Stimulated activated CD4-positive, alpha-beta T cell treated with anti-CD3 and anti-CD28 coated beads, Interleukin-4, amount 100 ng/mL, for 48 hours (primary cell): ENCODE results near the gene ROBO3.

ENCODE experiments used
- DNase-seq, 2 donors: peaks; one replicate each; pipeline ENCODE4 v3.0.0-alpha.2; 2020; ENCODE audit warnings: low read depth in 2 of 2

Gene ROBO3

DNA sequence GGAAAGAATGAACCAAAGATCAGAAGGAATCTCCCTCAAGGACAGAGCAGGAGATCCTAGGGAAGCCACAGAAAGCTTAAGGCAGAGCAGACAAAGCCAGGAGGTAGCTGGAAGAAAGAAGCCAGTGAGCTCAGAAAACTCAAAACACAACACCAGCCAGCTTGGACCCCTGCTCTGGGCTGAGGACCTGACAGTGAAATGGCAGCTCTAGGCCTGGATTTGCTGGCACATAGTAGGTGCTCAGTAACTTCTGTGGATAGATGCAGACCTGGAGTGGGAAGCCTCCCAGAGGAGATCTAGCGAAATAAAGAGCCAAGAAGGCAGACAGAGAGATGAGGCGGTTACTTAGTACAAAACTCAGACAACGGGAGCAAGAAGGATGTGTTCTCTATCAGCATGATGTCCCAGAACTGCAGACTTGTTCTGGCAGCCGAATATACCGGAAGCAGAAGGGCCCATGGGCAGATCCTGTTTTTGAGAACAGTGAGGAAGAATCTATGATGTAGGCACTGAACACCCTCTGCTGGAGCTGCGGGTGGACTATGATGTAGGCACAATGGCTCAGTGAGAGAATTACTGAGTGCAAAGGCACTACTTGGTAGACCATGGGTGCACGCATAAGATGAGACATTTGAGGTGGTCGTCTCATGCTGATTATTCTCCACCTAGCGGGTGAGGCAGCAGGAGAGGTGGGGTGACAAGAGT is 27.7 kb downstream of the ROBO3 start:
- DNase-seq, result no peak

DNA sequence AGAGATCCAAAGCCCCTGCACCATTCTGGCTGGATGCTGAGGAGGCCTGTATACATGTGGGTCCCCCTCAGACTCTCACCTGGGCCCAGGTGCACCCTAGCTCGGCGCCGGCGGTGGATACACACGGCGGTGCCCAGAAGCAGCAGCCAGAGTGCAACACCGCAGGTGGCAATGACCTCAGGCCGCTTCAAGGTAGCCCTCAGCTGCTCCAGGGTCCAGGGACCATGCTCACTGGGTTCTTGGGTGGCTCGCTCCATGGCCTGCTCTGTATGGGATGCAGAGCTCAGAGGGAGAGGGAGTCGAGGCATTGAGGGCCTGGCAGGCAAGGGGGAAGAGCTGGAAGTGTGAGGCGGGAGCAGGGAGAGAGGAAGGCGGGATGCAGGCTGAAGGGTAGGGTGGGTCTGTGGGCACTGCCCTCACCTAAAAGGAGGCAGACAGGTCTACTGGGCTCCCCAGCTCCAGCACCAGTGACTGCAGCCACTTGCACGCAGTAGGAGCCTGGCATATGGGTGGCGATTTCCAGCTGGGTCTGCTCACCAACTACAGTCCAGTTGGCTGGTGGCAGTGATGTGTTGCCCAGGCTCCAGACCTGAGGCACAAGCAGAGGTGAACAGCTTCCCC is 28.7 kb downstream of the ROBO3 start:
- no peak for DNase-seq

DNA sequence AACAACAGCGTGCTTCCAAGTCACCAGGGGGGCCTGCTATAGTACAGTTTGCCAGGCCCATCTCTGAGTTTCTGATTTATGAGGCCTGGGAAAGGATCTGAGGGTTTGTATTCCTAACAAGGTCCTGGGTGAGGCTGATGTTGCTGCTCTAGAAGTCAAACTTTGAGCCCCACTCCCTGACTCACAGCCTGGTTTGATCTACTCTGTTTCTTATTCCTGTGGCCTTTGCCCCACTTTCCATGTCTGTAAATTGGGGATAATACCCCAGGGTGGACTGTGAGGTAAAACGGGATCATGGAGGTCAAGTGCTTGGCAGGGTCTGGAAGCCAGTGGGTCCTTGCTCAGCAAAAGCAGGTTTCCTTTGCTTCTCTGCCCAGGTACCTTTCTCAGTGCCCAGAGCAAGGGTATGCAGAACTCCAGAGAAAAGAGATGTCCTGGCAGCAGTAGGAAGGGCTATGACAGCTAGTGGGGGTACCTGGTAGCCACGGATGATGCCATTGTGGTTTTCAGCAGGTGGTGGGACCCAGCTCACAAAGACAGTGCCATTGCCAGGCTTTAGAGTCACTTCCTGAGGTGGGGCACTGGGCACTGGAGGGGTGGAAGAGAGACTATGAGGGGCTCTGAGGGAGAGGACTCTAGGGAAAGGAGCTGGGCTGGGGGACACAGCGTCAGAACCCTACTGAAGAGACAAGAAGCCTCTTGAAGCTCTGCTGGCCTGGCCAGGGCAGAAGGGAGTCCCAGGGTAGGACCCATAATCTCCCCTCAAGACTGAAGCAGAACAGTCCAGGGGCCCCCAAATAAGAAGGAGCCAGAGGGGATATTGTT is 29.6 kb downstream of the ROBO3 start:
- DNase-seq, result no peak

DNA sequence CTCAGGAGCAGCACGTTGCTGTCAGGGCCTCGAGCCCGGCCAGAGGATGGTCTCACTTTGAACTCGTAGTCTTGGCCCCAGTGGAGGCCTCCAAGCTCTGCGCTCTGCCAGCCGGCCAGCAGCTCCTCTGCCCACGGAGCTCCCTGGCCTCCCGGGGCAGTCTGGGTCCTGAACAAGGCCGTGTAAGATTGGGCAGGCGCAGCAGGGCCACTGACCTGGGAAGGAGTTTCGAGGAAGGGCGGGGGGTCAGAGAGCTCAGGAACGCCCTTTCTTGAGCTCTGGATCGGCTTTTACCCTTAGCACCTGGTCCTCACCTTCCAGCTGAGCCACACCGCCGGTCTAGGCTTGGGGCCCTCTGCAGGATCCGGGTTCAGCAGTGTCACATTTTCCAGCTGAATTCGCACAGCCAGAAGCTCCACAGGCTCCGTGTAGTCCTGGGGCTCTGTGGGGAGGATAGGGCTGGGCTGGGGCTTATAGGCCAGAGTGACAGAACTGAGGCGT is 30.3 kb downstream of the ROBO3 start:
- DNase-seq, result no peak

DNA sequence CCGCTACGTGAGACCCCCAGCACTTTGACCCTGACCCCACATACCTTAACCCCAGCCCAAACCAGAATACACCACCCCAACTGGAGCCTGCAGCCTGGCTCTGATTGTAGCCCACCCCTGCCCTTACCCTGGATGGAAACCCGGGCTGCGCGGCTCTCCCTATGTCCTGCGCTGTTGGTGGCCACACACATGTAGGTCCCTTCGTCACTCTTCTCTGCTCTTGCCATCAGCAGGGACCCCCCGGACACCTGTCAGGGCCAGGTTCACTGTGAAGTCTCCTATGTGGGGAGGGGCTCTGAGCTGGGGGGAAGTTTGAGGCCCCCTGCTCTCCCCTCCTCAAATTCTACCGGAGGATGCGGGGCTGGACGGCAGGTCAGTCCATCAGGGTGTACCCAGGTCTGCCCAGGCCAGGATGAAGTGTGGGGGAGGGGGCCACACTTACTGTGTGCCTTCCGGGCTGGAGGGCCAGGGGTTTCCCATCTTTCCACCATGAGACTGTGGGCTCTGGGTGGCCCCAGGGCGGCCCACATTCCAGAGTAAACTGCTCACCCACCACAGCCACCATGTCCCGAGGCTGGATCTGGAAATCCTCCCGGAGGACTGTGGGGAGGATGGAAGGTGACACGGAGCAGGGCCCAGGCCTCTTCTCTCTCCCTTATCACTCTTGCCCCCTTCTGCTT is 31.0 kb downstream of the ROBO3 start:
- no peak for DNase-seq

DNA sequence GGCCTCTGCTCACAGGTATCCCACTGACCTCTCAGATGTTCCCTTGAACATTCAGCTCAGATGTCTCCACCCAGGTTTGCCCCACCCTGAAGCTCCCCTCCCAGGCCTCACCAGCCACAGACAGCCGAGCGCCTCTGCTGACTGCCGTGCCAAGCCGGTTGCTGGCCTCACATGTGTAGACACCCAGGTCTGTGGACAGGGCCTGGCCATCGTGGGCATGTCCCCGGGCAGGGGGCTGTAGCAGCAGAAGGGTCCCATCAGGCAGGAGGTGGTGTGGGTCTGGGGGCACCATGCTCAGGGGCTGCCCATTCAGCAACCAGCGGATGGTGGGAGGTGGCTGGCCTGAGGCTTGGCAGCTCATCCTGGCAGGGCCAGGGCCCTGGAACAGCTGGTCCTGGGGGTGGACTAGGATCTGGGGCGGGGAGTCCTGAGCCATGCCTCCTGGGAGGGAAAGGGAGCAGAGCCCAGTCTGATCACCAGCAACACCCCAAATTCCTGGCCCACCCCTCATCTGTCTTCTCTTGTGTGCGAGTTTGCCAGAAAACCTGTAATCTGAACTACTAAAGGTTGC is 31.7 kb downstream of the ROBO3 start:
- no peak for DNase-seq

DNA sequence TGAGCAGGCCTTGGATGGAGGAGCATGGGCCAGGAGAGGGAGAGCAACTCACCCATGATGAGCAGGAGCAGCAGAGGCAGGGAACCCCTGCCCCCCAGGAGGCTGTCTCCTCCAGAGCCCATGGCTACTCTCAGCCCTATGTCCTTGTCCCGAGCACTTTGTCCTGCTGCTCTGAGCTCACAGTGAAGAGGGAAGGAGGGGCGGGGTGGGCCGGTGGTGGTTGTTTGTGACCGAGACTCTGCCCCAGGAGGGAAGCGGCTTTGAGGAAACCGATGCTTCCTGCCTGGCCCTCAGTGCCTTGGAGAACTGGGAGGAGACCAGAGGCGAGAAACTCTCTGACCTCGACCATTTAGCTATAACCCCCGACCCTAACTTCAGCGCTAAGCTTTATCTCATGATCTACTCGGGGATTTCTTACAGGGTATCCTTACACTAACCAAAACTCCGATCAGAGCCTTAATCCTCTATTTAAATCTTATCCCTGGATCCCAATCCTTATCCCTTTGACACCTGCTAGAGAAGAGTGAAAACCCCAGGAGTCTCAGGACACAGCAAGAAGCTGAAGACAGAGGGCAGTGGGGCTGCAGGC is 32.5 kb downstream of the ROBO3 start, which contains the start of gene ROBO4:
ROBO4 (minus strand) TSS at position 192 of the 589 bp plus-strand sequence; CDS start at position 122, 70 bp downstream.
- DNase-seq, result no peak

DNA sequence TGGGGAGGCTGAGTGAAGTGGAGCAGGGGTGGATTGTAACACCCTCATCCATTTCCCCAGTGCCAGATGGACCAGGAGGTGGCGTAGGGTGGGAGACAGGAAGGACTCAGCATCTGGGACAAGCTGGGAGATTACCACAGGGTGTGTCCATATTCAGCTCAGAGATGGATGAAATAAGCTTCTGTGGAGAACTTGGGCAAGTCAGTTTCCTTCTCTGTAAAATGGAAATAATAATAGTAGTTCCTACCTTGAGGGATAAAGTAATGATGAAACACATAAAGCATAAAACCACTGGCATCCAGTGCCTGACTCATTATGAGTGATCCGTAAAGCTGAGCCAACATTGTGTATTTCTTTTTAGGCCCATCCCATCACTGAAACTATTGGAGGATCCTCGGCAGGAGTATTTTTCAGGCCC is 33.0 kb downstream of the ROBO3 start:
- DNase-seq, result no peak

DNA sequence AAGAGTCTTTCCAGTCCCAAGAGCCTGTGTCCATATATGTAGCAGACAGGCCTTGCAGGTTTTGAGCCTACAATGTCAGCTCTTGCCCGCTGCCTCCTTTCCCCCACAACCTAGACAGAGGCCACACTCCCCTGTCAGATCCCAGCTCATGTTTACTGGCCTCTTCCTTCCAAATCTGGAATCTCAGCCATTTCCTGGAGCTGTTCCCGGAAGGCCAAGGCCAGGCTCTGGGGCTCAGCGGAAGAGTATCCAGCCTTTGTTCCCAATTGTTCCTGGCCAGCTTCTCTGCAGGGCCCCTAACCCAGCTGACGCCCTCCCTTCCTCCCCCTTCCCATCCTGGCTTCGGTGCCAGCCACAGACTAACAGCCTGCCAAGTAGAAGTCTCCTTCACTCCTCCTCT is 33.5 kb downstream of the ROBO3 start:
- DNase-seq, result no peak

DNA sequence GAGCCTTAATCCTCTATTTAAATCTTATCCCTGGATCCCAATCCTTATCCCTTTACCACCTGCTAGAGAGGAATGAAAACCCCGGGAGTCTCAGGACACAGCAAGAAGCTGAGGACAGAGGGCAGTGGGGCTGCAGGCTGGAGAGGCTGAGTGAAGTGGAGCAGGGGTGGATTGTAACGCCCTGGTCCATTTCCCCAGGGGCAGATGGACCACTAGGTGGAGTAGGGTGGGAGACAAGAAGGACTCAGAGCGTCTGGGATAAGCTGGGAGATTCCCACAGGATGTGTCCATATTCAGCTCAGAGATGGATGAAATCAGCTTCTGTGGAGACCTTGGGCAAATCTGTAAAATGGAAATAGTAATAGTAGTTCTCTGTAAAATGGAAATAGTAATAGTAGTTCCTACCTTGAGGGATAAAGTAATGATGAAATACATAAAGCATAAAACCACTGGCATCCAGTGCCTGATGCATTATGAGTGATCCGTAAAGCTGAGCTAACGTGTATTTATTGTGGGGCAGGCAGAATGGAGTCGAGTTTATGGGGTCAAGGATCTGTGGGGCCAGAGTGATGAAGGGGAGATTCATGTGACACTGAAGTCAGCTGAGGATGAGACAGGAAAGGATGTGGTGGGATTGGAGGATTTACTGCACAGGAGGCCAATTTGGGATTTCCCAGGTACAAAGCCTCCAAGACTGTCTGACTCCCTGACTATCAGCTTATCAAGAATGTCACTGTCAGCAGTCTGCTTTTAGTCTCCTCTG is 34.3 kb downstream of the ROBO3 start:
- DNase-seq, result no peak

DNA sequence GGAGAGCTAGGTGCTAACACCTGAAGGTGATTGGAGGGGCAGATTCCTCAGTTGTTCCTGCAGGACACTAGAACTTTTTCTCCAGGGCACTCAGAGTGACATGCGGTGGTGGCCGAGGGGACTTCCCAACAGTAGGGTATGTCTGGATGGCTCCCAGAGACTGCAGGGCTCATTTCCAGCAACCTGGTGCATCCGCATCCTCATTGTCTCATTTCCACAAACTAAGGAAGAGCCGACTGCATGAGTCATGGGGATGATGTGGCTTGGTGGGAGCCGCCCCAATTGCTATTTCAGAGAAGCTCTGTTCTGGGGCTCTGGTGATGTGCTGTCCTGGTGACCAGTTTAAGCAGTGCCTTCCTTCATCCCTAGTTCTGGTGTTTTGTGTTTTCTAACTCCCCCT is 35.2 kb downstream of the ROBO3 start:
- DNase-seq, result no peak

DNA sequence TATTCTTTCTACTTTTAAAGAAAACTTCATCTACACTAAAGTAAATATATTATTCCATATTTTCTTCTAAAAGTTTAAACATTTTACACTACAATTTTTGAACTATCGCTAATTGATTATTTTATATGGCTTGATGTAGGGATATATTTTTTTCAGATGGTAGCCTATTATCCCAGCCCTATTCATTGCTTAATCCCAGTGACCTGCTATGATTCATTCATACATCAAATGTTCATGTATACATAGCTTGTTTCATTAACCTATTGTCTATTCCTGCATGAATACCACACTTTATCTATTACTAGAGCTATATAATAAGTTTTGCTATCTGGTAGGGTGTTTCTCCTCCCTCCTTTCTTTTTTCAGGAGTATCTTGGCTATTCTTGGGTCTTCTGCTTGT is 37.4 kb downstream of the ROBO3 start:
- no peak for DNase-seq

DNA sequence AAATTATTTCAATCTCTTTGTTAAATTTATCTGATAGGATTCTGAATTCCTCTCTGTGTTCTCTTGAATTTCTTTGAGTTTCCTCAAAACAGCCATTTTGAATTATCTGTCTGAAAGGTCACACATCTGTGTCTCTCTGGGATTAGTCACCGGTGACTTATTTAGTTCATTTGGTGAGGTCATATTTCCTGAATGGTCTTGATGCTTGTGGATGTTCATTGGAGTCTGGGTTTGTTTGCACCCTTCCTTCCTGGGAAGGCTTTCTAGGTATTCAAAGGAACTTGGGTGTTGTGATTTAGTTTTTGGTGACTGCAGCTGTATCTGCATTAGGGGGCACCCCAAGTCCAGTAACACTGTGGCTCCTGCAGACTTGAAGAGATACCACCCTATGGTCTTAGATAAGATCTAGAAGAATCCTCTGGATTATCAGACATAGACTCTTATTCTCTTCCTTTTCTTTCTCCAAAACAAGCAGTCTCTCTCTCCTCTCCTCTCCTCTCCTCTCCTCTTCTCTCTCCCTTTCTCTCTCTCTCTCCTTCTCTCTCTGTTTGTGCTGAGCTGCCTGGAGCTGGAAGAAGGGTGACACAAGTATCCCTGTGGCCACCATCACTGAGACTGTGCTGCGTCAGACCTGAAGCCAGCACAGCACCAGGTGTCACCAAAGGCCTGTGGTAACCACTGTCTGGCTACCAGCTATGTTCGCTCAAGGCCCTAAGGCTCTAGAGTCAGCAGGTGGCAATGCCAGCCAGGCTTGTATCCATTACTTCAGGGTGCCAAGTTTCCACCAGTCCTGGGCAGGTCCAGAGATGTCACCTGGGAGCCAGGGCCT is 50.5 kb downstream of the ROBO3 start:
- DNase-seq, result no peak

DNA sequence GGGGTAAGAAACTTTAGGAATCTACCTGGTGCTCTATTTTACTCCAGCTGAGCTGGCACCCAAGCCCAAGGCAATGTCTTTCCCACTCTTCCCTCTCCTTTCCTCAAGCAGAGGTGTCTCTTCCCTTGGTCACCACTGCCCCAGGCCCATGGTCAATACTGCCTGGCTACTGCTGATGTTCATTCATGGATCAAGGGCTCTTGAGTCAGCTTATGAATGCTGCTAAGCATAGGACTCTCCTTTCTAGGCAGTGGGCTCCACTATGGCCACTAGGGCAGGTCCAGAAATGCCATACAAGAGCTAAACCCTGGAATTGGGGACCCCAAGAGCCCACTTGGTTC is 51.1 kb downstream of the ROBO3 start:
- no peak for DNase-seq

DNA sequence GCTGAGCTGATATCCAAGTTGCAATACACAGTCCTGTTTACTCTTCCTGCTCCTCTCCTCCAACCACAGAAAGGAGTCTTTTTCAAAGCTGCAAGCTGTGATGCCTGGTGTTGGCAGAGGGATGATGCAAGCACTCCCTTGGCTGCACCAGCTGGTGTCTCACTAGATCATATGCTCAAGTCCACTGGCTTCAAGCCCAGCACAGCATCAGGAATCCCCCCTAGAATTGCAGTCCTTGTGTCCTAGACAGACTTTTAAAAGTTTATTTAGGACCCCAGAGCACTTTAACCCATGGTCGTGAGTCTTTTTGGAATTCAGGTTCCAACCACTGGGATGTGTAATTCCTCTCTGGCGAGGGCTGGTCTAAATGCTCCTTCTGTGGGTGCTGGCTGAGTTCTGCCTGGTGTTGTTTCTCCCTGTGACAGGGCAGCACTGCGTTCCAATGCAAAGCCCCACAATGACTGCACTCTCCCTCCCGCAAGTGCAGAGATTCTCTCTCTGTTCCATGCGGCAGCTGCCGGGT is 51.9 kb downstream of the ROBO3 start:
- DNase-seq, result no peak

DNA sequence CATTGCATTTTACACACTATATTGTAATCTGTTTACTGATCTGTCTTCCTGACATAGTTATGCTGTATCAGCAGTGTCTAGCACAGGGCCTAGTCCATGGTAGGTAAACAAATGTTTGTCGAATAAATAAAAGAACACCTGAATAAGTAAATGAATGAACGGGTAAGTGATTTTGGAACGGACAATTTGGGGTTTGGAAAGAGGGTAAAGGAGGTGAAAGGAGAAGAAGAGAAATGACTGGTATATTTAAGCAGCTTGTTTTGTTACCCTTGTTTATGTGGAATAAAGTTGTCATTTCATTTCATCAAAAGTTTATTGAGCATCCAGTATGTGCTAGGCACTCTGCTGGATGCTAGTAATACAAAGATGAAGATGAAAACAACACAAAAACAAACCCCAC is 53.7 kb downstream of the ROBO3 start, which contains the start of gene HEPN1:
HEPN1 (plus strand) TSS at position 301 of the 400 bp plus-strand sequence.
- no peak for DNase-seq

DNA sequence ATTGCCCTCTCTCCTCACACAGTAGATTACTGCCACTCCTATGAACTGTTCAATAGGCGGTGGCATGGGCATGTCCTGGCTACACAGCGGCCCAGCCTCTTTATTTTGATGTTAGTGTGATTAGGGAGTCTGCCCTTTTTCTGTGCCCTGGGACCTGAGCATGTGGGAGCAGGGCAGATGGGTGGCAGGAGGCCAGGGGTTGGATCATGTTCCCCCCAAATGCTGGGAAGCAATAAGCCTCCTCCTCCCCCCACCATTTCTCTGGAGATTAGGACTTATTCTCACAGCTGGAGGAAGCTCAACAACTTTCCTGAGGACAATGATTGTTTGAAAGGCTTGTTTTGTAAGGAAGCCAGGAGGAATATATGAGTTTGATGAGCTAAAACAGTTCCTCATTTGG is 54.7 kb downstream of the ROBO3 start:
- DNase-seq, result no peak

DNA sequence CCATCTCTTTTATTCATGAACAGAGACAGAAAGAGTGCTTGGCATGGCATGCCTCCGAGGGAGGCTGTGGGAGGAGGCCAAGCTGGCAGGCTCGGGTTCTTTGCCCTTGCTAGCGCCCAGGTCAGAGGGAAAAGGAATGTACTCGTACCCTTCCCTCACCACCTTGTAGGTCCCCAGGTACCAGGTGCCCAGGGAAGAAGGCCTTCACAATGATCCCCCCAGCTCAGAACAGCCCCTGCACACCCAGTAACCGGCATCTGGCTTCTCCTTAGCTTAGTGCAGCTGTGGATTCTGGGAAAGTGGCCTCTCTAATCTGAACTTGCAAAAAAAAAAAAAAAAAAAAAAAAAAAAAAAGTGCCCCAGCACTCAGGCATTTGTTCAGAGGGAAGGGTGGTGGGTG is 55.1 kb downstream of the ROBO3 start:
- no peak for DNase-seq

DNA sequence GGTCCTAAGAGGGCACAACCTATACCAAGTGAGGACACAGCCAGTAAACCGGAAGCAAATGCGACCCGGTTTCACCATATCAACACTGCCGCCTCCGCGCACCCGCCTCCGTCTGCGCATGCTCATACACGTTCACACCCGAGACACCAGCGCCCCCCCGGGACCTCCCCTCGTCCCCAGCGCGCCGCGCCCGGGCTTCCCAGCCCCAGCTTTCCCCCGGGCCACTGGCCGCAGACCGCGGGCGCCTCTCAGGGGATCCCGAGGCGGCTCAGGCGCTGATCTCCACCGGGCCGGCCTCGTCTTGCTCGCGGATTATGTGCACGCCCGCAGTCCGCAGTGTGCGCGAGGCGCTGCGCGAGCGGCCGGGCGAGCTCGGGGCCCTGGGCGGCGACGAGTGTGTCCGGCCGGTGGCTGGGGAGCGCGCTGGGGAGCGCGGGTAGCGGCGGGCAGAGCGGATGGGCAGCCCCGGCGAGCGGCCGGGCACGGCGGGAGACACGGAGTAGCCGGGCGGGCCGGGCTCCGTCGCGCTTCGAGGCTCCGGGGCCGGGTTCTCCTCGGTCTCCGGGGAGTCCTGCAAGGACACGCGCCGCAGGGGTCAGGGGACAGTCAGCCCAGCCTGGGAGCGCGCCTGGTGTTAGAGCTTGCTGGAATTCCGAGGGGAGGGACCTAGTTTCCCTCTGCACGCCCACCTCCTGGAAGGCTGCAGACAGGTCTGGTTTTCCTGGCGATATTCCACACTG is 55.8 kb downstream of the ROBO3 start:
- peak; percentile 57 to 70 for DNase-seq
